Activated CD4-positive, alpha-beta T cell treated with anti-CD3 and anti-CD28 coated beads, Interleukin-10, Interleukin-2, amounts not matched to agents 100 ng/mL and 50 ng/mL, durations not matched to agents 16 hours and 8 hours (primary cell): ENCODE results near the gene C2CD5.

ENCODE experiments used
- DNase-seq: peaks from one replicate; pipeline ENCODE4 v3.0.0-alpha.2; 2020

The C2CD5 gene

DNA sequence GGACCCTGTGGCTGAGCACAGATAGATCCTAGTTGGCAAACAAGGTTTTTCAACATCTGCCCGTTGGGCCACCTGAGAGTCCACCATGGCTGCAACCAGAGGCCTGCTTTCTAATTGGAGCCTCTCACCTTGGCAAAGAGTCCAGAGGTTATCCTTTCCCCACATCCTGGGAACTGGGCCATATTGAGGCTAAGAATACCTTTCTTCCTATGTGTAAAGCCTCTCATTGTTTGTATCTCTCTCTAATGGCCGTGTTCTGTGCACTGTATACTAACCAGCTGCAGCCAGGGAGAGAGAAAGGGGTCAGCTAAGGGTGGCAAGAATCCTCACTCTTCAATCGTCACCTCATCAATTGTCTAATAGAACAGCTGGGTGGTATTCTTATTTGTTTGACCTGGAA lies 130.8 kb downstream of the C2CD5 start:
- DNase-seq = no peak

DNA sequence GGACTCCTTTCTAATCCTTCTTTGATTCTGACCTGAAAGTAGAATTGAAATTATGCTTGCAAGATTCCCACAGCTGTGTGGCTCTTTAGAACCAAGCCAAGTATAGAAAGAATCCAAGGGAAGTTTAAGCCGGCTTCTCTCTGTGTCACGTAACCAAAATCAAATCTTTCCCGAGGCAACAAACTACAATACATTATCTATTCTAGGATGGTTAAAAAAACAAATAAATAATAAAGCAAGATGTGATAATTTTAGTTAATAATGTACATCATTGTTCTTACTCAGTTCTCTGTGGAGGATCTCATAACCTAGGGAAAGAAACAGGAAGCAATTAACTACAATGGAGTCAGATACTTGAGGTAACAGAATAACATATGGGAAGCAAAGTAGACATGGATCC lies 131.8 kb downstream of the C2CD5 start:
- no peak for DNase-seq

- DNase-seq = peak; percentile 59
Observed at GRCh38 chr12:22410486-22410885, 133.9 kb downstream of the C2CD5 start.

DNA sequence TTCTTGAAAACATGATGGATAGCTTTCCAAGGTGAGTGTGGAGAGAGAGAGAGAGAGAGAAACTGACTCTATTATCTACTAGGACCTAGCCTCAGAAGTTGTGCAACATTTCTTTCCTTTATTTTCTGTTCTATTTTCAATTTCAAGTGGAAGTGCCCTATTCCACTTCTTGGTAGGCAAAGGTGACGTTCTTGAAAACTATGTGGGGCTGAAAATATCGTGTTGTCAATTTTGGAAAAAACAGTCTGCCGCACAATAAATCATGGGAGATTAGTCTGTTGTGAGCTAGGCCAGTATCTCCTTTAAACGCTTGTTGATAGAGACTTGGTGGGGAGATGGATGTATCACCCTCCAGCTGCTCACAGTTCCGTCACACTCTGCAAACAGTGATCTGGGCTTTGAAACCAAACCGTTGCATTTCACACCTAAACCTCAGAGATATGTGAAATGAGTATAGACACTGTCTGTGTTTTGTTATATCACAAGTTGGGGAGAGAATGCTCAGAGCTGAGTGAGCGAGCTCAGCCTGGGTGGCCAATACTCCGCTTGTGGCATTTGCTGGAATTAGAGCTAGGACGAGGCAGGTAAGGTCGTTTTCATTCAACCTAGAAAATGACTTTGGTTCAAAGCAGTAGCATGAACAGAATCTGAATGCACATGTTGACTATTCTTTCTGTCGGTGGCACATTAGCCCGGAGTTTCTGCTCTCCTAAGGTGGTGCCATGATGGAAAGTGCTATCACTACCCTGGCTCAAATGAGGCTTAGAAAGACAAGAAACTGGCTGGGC lies 134.8 kb downstream of the C2CD5 start:
- peak; percentile 94 for DNase-seq

GRCh38 chr12:22408610-22409376 lies 135.5 kb downstream of the C2CD5 start:
- no peak for DNase-seq

GRCh38 chr12:22407397-22407796 lies 136.9 kb downstream of the C2CD5 start:
- DNase-seq = peak; percentile 44

DNA sequence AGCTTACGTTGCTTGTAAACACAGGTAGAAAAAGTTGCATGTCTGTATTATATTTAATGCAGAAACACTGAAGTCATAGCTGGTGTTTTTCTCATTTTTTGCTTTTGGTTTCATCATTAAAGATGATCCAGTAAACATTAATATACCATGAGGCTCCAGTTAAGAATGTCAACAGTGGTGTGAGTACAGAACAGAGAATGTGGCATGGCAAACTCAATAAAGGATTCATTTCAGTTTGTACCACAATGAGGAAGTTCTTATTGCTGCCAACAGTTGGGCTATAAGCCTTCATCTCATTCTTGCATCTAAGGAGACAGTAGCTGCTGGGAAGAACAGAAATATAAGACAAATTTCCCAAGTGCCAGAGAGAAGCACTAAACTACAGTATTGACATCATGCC lies 137.7 kb downstream of the C2CD5 start:
- no peak for DNase-seq

GRCh38 chr12:22399464-22400180 lies 144.7 kb downstream of the C2CD5 start:
- no peak for DNase-seq
